Natural killer cell (primary cell): ENCODE data around the gene SLC43A1. TPM values are rescaled to one million over a fixed set of nuclear protein-coding genes. Genes with fewer than 3 reads are reported as not detected.

Source experiments
- ATAC-seq, 3 donors: fragments of 150-1000 bp in 2 of 3; fragments of 200-7000 bp in 1 of 3; cut with Tn5 transposase; 1 replicate in 1 of 3; 2 replicates in 2 of 3; pipeline ENCODE4 v1.10.0; 2021; ENCODE audit warnings: mild to moderate bottlenecking in 2 of 3, moderate library complexity in 2 of 3
- DNase-seq, 2 donors: peaks; one replicate each; pipeline versions ENCODE4 v3.0.0 to v3.0.0-alpha.2; 2013 to 2021; ENCODE audit warnings: mixed read lengths in 1 of 2
- H3K27ac ChIP-seq: one replicate; pipeline ENCODE4 v1.5.1; 2013; ENCODE audit warnings: mild to moderate bottlenecking, low read length
- H3K27me3 ChIP-seq: one replicate; pipeline ENCODE4 v1.6.1; 2013; ENCODE audit warnings: low read length; ENCODE audit not compliant: control insufficient read depth, insufficient read depth
- H3K36me3 ChIP-seq: one replicate; pipeline ENCODE4 v1.6.1; 2013; ENCODE audit warnings: low read length; ENCODE audit not compliant: control insufficient read depth, insufficient read depth
- H3K4me1 ChIP-seq: one replicate; pipeline ENCODE4 v1.6.1; 2013; ENCODE audit warnings: low read length; ENCODE audit not compliant: control insufficient read depth, insufficient read depth
- H3K4me3 ChIP-seq: one replicate; pipeline ENCODE4 v1.5.1; 2013; ENCODE audit warnings: low read length
- H3K9me3 ChIP-seq: one replicate; pipeline ENCODE4 v1.6.1; 2013; ENCODE audit warnings: low read length; ENCODE audit not compliant: control insufficient read depth, insufficient read depth
- H3K27ac Mint-ChIP-seq, 2 donors: one replicate each; pipeline ENCODE4 v1.8.0; 2022; ENCODE audit warnings: mild to moderate bottlenecking in 2 of 2, mixed read lengths in 2 of 2, moderate library complexity in 1 of 2
- H3K27me3 Mint-ChIP-seq, 2 donors: one replicate each; pipeline ENCODE4 v1.8.0; 2022; ENCODE audit warnings: low read depth in 2 of 2, mixed read lengths in 2 of 2
- H3K36me3 Mint-ChIP-seq: one replicate; pipeline ENCODE4 v1.8.0; 2022; ENCODE audit warnings: mixed read lengths
- H3K4me1 Mint-ChIP-seq, 2 donors: one replicate each; pipeline ENCODE4 v1.8.0; 2022; ENCODE audit warnings: mixed read lengths in 2 of 2
- H3K4me3 Mint-ChIP-seq: one replicate; pipeline ENCODE4 v1.8.0; 2022; ENCODE audit warnings: mild to moderate bottlenecking, moderate library complexity, mixed read lengths
- H3K9me3 Mint-ChIP-seq, 2 donors: one replicate each; pipeline ENCODE4 v1.8.0; 2022; ENCODE audit warnings: mixed read lengths in 2 of 2
- WGBS: methylation state at CpG from one replicate; pipeline ENCODE4 v1.1.7; 2013; ENCODE audit warnings: missing lambda C conversion rate; ENCODE audit not compliant: insufficient coverage; 5-methylcytosine and 5-hydroxymethylcytosine counted together
- intact Hi-C: fragments of 100-400 bp; cut with micrococcal nuclease; formaldehyde crosslinking; loops from one replicate; pipeline ENCODE4 v1.14.2; 2022
- total RNA-seq, 4 donors: library from RNA; stranded (reverse); fragments of 120-200 nt in 1 of 4; gene quantifications; one replicate each; pipeline versions ENCODE4 v1.2.3 to v1.2.4, GENCODE V29; 2013 to 2022
- TF ChIP-seq, protein P1 (sequence below): fragments of 200-600 bp; IDR thresholded peaks from one replicate; pipeline ENCODE4 v1.8.0; 2022; ENCODE audit warnings: antibody characterized with exemption

The SLC43A1 gene
- total RNA-seq, 3 donors from 2014 or later (not counting 1 experiment from before 2014, with no cell fraction given), result 11.3 to 20.6 (median 13.9) TPM

DNA sequence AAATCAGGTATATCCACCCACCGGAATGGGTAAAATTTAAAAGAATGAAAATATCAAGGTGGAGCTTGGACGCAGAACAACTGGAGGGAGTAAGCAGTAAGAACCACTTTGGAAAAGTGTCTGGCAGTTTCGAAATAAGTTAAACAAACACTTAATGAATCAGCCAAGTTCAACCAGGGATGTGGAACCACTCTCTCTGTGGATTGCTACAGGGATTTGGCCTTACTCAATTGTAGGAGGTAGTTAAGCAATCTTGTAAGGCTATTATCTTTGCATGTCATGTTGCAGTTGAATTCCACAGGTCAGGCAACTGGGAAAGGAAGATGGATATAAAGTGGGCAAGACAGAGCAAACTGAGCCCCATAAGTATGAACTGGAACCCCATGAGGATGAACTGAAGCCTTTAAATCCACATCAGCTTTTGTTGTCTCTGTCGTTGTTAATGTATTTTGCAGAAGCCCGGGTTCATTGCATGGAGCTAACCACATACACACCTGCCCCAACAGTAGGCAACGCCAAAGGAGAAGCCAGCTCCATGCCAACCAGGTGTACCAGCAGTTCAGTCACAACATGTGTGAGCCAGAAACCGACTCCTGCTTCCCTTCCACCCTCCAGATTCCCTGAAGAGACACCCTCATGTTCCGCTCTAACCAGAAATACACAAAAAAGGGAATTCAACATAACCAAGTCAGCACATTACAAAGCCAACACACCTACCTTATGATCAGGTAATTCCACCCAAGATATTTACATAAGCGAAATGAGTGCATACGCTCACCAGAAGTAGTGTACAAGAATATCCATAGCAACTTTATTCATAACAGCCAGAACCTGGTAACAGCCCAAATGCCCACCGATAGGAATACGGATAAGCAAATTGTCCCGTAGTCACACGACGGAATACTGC lies 80.6 kb downstream of the SLC43A1 start:
- no peaks in the 10 kb centered on the region for H3K9me3 ChIP-seq
- H3K36me3 ChIP-seq, result no peaks in the 10 kb centered on the region
- H3K4me1 ChIP-seq, result peaks cover 9% of the 10 kb centered on the region
- no peaks in the 10 kb centered on the region for H3K27me3 ChIP-seq
- TF ChIP-seq, protein P1, sequence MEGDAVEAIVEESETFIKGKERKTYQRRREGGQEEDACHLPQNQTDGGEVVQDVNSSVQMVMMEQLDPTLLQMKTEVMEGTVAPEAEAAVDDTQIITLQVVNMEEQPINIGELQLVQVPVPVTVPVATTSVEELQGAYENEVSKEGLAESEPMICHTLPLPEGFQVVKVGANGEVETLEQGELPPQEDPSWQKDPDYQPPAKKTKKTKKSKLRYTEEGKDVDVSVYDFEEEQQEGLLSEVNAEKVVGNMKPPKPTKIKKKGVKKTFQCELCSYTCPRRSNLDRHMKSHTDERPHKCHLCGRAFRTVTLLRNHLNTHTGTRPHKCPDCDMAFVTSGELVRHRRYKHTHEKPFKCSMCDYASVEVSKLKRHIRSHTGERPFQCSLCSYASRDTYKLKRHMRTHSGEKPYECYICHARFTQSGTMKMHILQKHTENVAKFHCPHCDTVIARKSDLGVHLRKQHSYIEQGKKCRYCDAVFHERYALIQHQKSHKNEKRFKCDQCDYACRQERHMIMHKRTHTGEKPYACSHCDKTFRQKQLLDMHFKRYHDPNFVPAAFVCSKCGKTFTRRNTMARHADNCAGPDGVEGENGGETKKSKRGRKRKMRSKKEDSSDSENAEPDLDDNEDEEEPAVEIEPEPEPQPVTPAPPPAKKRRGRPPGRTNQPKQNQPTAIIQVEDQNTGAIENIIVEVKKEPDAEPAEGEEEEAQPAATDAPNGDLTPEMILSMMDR, result no peak
- intact Hi-C loops, result no loop called here
- H3K9me3 Mint-ChIP-seq, result no peaks in the 10 kb centered on the region
- peaks cover 12 to 14% of the 10 kb centered on the region in 2 donors for H3K4me1 Mint-ChIP-seq
- no peak overlapping the region for H3K4me3 Mint-ChIP-seq
- H3K4me3 ChIP-seq, result no peak overlapping the region
- H3K27ac Mint-ChIP-seq, result no peak overlapping the region
- H3K36me3 Mint-ChIP-seq, result no peaks in the 10 kb centered on the region
- WGBS, result 84% methylated on average over 15 of the region's 15 CpGs
- H3K27ac ChIP-seq, result no peak overlapping the region
- no peak for ATAC-seq
- DNase-seq, result no peak
- peaks cover 0 to 14% of the 10 kb centered on the region in 2 donors for H3K27me3 Mint-ChIP-seq

Other genes starting within 250 kb of the SLC43A1 start
- 1 to 10 TPM; 4.3 to 9.3 (median 7.5) TPM for gene TNKS1BP1, start 190.8 kb downstream of the SLC43A1 start, total RNA-seq
- 10 to 100 TPM; 45.5 to 50.0 (median 47.1) TPM for gene SSRP1, start 179.8 kb downstream of the SLC43A1 start, total RNA-seq
- gene P2RX3, start 177.3 kb downstream of the SLC43A1 start, total RNA-seq, result not detected
- gene PRG3, start 134.6 kb downstream of the SLC43A1 start, total RNA-seq, result not detected
- gene PRG2, start 125.1 kb downstream of the SLC43A1 start, total RNA-seq, result 1 to 10 TPM in 2 of 3 donors, not detected in 1; 1.2 to 2.4 TPM
- gene SLC43A3, start 88.6 kb downstream of the SLC43A1 start, total RNA-seq, result 10 to 100 TPM; 17.0 to 22.2 (median 20.7) TPM
- under 1 TPM; 0.38 to 0.61 (median 0.48) TPM for gene RTN4RL2, start 55.2 kb downstream of the SLC43A1 start, total RNA-seq
- gene TIMM10, start 15.1 kb upstream of the SLC43A1 start, total RNA-seq, result 10 to 100 TPM; 15.0 to 18.8 (median 17.1) TPM
- not detected for gene SMTNL1, start 21.9 kb upstream of the SLC43A1 start, total RNA-seq
- 100 to 1,000 TPM in 2 of 3 donors, 10 to 100 TPM in 1; 89.1 to 108 (median 103) TPM for gene UBE2L6, start 52.0 kb upstream of the SLC43A1 start, total RNA-seq
- under 1 TPM in 1 of 3 donors, not detected in 2; 0.50 TPM for gene SERPING1, start 82.0 kb upstream of the SLC43A1 start, total RNA-seq
- gene YPEL4, start 134.2 kb upstream of the SLC43A1 start, total RNA-seq, result 1 to 10 TPM; 1.2 to 1.3 (median 1.2) TPM
- gene CLP1, start 142.1 kb upstream of the SLC43A1 start, total RNA-seq, result 10 to 100 TPM; 18.5 to 23.1 (median 22.8) TPM
- gene ZDHHC5, start 152.4 kb upstream of the SLC43A1 start, total RNA-seq, result 10 to 100 TPM; 46.1 to 64.0 (median 55.5) TPM
- gene MED19, start 196.5 kb upstream of the SLC43A1 start, total RNA-seq, result 10 to 100 TPM; 11.0 to 15.1 (median 13.3) TPM
- 10 to 100 TPM; 43.6 to 70.4 (median 45.7) TPM for gene TMX2, start 196.9 kb upstream of the SLC43A1 start, total RNA-seq
- 10 to 100 TPM; 55.3 to 83.3 (median 61.0) TPM for gene SELENOH, start 225.8 kb upstream of the SLC43A1 start, total RNA-seq
- not detected for gene BTBD18, start 236.1 kb upstream of the SLC43A1 start, total RNA-seq
- gene CTNND1, start 246.1 kb upstream of the SLC43A1 start, total RNA-seq, result 10 to 100 TPM; 17.1 to 17.7 (median 17.3) TPM